PFSK-1 (cell line): Measurements from ENCODE around the gene TGM5.

ENCODE experiments used
- FOXP2 ChIP-seq: optimal IDR thresholded peaks from 2 replicates; pipeline ENCODE3; 2011; ENCODE audit warnings: borderline replicate concordance, control low read depth, inconsistent platforms; ENCODE audit not compliant: insufficient read depth; ENCODE audit errors: extremely low read length, extremely low read depth
- POLR2AphosphoS5 ChIP-seq: IDR thresholded peaks from 2 replicates; pipeline ENCODE4 v1.6.1; 2012; ENCODE audit warnings: low read depth, mild to moderate bottlenecking, control low read depth, low read length, moderate library complexity
- REST ChIP-seq, 2 experiments: IDR thresholded peaks; 2 replicates each; pipeline versions ENCODE4 v1.6.1 to v1.8.0; 2011 to 2012; ENCODE audit warnings: low read depth in 2 of 2, low read length in 2 of 2, control low read depth in 1 of 2, inconsistent platforms in 1 of 2, mild to moderate bottlenecking in 1 of 2, moderate library complexity in 1 of 2; ENCODE audit not compliant: insufficient read depth in 1 of 2
- SIN3A ChIP-seq: IDR thresholded peaks from 2 replicates; pipeline ENCODE4 v1.6.1; 2012; ENCODE audit warnings: mild to moderate bottlenecking, low read length, moderate library complexity, borderline replicate concordance; ENCODE audit not compliant: insufficient read depth
- TAF1 ChIP-seq: IDR thresholded peaks from 2 replicates; pipeline ENCODE4 v1.6.1; 2012; ENCODE audit warnings: low read length, control low read depth, borderline replicate concordance; ENCODE audit not compliant: insufficient read depth

The TGM5 gene

GRCh38 chr15:43213466-43213865, 53.3 kb downstream of the TGM5 start:
- TF ChIP-seq TAF1 (no peak), REST (IDR thresholded peaks at IDR 0.05; ENCODE audit: insufficient read depth in 1 of 2, low read depth in 2 of 2, low read length in 2 of 2) (no peak), POLR2AphosphoS5 (no peak), SIN3A (no peak), FOXP2 (no peak)

GRCh38 chr15:43212951-43213350, 53.8 kb downstream of the TGM5 start:
- TF ChIP-seq FOXP2: no peak
- TF ChIP-seq SIN3A: no peak
- no peak for TF ChIP-seq REST (IDR thresholded peaks at IDR 0.05; ENCODE audit: insufficient read depth in 1 of 2, low read depth in 2 of 2, low read length in 2 of 2)
- TF ChIP-seq POLR2AphosphoS5: no peak
- no peak for TF ChIP-seq TAF1

- TF ChIP-seq SIN3A: no peak
- TF ChIP-seq REST (IDR thresholded peaks at IDR 0.05; ENCODE audit: insufficient read depth in 1 of 2, low read depth in 2 of 2, low read length in 2 of 2): no peak
- TF ChIP-seq TAF1: no peak
- TF ChIP-seq FOXP2: no peak
- no peak for TF ChIP-seq POLR2AphosphoS5
Observed at GRCh38 chr15:43212299-43212698, 54.4 kb downstream of the TGM5 start.

- TF ChIP-seq TAF1 (no peak), FOXP2 (no peak)
Observed at GRCh38 chr15:43211224-43211735, 55.4 kb downstream of the TGM5 start.

GRCh38 chr15:43210807-43211206, 55.9 kb downstream of the TGM5 start:
- TF ChIP-seq POLR2AphosphoS5 (no peak), SIN3A (no peak), FOXP2 (no peak), TAF1 (no peak), REST (IDR thresholded peaks at IDR 0.05; ENCODE audit: insufficient read depth in 1 of 2, low read depth in 2 of 2, low read length in 2 of 2) (no peak)
